ENCODE data around the gene PRDM5.

The PRDM5 gene

DNA sequence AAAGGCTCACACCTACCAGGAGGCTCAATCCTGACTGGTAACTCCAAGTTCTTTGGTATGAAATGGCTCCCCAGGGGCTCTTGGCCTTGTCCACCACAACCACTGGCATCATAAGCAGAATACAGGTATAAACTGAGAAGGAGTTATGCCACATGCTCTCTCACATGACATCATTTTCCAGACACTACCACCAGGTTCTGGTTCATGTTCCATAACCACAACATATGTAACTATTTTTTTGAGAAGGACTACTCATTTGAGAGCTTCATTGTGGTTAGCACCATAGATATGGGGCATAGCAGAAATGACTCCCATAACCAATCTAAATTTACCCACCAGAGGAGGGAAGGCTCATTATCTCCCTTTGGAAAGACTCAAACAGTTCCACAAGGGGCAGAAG is 19.6 kb downstream of the PRDM5 start:
- DNase-seq = no peak

DNA sequence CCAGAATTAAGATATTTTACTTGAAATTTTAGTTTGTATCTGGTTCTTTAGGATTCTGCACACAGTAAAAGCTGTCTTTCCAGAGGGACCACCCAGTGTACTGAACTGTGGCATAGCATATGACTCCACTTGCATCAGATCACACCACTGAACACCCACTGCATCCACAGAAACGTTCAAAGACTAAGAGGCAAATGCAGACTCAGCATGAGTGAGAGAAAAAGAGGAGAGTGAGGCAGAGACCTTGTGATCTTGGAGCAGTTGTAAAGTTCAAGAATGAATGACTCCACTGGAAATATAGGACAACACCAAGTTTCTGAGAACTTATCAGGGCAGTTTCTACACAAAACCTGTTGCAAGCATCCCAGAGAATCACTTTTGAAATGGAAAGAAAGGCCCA is 20.8 kb downstream of the PRDM5 start:
- no peak for DNase-seq

DNA sequence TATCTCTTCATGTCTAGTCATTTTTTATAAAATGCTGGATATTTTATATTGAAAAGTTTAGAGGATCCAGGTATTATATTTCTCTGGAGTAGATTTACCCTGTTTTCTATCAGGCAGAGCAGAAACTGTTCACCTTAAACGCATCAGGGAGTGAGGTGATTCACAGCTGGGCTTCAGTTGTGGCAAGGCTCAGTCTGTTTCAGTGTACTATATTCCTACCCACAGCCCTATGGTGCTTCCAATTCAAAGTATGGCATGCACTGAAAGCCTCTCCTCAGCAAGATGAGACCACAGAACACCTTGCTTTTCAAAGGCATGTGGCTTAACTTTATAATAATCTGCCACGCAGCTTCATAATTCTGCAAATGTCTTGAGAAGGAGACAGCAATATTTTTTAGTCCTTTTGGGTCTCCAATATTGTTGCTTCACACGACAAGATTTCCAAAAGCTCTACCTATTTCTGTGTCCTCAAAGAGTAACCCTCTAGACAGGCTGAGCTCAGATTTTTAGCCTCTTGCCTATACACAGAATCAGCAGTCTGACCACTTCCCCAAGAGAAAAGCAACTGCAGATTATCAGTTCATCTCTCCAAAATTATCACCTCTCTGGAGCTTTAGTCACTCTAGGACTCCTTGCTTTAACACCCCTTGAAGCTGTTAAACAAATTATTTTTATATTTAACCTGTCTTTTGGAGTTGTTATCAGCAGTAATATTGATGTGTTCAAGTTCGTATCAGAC is 24.4 kb downstream of the PRDM5 start:
- no peak for DNase-seq

DNA sequence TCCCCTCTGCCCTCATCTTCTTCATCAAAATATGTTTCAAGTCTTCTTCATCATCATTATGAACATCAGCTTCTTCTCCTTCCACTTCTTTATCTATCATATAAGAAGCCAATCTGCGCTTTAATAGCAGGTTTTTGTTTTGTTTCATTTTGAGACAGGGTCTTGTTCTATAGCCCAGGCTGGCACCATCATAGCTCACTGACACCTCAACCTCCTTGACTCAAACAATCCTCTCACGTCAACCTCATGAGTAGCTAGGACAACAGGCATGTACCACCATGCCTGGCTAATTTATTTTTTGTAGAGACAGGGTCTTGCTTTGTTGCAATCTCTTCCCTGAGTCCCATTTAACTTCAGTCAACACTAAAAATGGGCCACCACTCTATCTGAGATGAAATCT is 27.0 kb downstream of the PRDM5 start:
- DNase-seq = no peak

DNA sequence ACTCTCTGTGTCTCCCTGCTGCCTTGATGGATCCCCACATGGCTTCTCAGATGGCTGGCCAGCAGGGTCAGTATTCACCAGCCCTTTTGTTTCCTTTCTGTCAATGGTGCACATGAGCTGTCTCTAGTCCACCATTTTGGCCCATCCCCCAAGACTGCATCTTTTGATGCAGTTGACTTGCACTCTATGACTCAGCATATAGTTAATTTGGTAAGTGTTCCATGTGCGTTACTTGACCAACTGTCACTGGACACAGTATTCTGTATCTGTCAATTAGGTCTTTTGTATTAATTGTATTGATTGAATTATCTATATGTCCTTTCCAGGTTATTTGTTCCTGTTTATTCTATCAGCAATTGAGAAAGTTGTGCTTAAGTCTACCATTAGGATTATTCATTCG is 29.2 kb downstream of the PRDM5 start:
- DNase-seq = no peak

DNA sequence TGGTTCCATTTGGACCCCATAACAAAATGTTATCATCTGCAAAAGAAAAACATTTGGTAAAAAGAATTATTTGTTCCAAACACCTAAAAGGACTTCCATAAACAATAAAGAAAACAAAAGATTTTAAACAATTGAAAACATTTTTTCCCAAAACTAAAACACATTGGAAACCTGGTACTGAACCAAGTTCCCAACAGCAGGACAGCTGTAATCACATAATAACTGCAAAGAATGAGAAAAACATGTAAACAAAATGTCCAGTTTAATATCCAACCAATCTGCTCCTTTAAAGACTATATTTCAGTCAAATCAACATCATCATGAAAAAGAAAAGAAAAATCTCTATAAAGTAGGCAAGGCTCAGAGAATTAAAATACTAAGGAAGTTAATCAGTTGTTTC is 36.3 kb downstream of the PRDM5 start:
- no peak for DNase-seq

DNA sequence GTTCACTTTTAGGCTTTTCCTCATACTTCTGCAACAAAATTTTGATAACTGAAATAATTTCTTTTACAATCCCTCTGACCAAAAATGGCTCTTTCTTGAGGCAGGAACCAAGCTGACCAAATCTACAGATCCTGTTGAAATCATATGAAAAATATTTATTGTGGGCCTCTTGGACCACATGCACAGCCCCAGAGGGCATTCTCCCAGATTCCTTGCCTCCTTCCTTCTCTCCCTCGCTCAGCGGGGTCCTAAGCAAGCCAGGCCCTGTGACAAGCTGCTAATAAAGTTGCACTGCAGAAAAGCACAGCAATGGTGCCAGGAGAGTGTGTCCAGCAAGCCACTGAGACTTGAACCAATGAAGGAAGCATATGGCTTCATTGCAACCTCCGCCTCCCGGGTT is 40.7 kb downstream of the PRDM5 start:
- no peak for DNase-seq

DNA sequence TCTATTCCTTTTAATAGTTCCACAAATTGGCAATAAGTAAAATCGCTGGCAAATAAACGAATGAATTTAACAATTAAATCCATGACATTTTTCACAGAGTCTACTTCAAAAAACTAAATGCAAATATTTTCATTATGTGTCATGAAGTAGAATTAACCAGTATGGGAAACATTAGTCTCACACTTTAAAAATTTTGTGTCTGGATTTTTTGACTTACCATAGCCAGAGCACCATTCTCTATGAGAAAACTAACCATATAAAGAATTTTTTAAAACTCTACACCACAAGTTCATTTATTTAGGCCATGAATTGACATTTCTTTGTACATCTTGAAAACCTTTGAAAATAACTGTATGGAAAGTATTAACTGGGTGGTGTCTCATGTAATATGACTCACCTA is 41.2 kb downstream of the PRDM5 start:
- no peak for DNase-seq

DNA sequence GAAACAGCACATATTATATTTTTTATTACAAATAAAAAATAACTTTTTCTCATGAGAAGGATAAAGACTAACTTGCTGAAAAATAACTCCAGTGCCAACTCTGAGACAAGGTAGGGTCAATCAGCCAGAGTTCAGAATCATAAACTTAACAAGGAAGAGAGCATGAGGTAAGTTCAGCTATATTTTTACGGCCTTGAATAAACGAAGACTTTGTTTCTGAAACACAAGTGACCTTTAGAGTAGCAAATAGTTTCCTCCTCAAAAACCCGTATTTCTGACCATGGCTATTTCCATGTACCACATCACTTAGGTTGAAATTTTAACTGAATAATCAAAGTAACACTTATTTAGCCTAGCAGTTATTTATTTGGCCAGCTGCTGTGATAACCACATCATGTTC is 45.5 kb downstream of the PRDM5 start:
- DNase-seq = no peak

DNA sequence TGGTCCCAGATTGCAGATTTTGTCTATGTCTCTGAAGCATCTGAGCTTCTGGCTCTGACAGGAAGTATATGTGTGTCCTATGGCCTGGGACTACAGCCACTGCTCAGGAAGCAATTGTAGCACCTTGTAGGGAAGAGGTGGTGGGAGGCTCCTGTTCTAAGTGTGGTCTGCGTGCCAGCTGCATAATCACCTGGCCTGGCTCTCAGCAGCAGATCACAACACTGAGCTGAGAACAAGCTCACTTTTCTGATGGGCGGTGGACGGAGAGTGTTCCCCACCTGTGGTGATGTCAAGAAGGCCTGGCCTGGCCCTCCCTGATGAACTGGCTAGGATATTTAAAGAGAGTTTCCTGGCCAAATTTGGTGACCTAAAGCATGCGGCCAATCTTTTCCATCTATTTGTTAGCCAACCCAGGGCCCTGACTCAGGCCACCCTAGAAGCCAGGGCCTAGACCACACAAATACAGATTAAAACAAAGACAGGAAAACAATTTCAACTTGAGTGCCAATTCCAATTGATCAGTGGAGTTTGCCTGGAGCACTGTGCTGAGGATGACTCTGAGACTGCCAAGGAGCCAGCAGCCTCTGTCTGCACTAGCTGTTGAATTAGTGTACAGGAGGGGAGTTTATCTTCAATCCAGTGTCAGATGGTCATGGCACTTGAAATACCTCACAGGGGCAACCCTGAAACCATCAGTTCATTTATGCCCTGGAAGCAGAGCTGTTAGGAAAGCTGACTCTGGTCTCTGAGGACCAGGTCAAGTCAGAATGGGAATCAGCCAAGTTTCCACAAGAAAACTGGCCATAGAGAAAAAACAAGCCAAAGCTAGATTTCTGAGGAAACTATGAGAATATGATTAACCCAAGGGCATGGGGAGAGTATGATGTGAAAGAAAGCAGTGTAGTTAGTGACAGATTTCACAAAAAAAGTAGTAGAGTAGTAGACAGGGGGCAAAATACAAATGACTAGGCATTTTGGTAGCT is 47.4 kb downstream of the PRDM5 start:
- DNase-seq = no peak

DNA sequence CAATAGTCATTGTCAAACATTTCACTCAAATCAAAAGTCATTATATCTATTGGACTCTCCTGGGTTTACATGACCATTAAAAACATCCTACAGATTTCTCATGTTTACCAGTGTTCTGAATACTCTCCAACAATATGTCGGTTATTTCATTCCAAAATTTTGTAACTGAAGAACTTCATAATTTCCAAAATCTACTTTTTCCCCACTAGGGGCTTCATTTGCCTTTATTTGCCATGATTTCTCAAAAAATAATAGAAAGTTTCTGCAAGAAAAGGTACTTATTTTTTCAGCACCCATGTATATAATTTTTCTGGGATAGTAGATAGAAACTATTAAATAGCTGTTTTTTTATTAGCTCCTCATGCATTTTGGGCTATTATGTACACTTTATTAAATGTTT is 49.0 kb downstream of the PRDM5 start:
- DNase-seq = no peak

DNA sequence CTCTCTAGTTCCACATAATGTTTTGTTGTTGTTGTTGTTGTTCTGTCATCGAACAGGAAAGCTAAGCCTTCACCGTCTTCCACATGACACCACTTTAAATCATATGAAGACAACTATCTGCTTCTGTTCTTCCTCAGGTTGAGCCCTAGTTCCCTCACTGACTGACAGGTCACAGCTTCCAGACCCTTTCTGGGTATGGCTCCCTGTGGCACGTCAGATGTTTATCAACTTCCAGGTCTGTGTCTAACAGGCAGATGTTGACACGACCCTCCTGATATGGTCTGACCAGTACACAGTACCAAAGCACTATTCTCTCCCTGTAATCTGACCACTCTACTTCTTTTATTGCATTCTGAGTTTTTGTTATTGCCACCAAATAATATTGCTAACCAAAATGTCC is 51.4 kb downstream of the PRDM5 start:
- no peak for DNase-seq

DNA sequence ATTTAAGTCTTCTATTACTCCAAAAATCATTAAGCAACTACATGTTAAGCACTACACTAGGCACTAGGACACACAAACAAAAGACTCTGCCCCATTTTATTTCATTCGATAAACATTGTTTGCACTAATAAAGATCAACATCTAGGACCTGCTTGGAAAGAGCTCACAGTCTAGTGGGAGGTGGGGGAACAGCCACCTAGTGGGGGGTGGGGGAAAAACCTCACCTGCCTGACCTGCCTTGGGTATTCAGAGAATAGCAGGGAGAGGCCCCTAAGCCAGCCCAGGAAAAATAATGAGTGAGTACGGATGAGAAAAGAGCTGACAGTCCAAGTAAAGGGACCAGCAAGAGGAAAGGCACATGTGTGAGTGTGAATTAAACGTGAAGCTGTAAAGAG is 52.2 kb downstream of the PRDM5 start:
- no peak for DNase-seq

DNA sequence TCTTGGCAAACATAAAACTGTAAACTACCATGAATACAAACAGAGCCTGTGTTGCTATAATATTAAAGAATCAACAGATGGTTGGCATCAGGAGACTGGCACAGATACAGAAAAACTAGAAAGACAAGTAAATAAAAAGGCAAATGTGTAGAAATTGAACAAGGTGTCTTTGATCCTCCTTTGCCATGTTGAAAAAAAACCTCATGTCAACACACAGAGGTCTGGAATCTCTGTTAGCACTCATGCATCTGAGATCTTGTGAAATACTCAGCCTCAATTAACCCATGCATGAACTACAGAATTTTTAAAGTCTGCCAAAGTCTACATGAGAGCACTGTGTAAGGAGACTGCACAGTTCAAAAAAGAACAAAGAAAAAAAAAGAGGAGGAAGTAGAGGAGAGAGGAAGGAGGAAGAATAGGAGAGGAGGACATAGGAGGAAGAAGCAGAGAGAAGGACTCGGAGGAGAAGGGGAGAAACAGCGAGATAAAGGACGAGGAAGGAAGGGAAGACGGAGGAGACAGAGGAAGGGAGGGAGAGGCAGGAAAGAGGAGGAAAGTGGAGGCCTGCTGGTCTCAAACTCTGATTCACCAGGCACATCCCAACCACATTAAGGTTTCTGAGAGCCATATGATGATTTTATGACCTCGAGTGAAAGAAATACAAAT is 52.8 kb downstream of the PRDM5 start:
- no peak for DNase-seq

DNA sequence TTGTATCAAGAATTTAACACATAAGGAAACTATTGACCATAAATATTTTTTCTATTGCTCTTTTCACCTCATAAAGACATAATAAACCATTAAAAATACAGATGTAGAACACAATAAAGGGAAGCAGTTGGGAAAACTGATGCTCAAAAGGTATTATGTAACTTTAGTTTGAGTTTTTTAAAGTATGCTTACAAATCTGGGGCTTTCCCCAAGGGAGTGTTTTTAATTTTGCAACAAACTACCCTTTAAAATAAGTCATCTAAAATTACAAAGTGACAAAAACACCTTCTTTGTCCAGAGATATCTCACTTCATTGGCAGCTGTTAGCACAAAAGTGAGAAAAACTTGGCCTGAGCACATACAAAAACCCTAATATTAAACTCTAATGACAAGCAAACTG is 55.0 kb downstream of the PRDM5 start:
- DNase-seq = no peak

DNA sequence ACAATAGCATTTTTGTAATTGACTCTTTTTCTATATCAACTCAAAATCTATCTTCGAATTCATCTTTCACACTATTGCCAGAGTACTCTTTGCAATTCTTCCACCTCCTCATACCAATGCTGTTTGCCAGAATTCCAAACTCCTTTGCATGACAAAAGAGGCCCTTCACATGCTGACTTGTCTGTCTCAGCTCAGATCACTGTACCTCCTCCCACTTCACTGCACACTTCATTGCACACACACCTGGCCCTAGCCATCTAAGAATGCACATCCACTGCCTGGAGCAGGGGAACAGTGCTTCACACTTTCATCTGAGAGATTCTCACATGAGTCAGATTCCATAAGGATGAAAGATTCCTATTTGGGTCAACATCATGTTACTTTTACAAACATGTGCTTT is 56.5 kb downstream of the PRDM5 start:
- DNase-seq = no peak

DNA sequence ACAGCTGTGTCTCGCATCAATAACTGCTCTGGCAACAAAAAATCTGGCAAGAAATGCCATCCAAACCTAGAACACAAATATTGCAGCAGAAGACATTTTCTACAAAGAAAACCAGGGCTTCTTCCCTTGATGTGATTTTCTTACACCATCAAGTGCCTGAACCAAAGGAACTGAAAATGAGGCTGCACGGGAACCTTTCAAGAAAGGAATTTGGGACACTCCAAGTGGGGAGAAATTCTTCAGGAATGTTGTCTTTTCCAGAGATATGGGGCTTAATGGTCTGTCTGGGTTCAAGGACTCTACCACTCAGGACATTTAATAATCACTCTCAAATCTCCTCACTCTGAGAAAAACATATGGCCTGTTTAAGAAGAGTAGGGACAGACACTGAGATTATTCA is 57.6 kb downstream of the PRDM5 start:
- DNase-seq = no peak

DNA sequence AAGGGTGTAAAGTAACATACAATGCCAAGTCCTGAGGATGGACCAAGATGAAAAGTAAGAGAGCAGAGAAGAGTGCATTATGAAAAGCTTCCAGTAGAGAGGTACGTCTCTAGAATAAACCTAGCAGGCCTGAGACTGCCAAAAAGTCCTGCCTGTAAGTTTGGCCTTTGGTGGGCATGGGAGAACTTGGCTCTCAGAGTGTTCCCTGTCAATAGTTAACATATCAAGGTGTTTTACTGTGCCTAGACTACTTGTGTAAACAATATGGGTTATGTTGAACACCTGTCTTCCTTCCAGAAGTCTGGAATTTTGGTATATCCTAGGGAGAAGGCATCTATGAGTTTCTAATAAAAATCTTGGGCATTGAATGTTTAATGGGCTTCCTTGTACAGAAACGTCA is 60.1 kb downstream of the PRDM5 start:
- DNase-seq = no peak

DNA sequence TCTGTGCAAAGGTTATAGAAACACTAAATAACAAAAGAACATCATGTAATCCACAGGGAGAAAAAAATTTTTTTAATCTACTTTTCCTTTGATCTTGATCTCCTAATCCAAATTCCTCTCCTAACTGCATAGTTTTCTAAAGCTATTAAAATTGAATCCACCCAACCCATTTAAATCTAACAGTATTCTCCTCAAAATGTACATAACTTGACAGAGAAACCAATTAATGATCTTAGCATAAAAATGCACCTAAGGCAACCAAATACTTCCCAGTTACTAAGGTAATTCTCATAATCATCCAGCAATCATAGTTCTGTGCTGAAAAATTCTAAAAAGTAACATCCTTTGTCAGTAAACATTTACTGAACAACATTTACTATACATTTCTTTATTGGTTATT is 60.7 kb downstream of the PRDM5 start:
- no peak for DNase-seq

DNA sequence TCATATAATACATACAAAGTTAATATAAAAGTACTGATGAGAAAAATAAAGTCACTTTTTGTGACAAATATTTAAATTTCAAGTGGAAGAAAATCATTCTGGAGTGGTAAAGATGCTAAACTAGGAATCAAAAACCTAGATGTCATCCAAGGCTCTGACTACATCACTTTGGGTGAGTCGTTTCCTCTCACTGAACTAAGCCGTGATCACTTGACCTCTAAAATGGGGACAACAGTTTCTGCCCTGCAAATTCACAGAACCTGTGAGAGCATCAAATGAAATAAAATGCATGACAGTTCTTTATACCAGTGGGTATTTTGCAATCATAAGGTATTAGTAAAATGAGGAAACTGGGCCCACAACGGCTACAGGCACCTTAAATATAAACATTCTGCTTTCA is 63.8 kb downstream of the PRDM5 start:
- DNase-seq = no peak

DNA sequence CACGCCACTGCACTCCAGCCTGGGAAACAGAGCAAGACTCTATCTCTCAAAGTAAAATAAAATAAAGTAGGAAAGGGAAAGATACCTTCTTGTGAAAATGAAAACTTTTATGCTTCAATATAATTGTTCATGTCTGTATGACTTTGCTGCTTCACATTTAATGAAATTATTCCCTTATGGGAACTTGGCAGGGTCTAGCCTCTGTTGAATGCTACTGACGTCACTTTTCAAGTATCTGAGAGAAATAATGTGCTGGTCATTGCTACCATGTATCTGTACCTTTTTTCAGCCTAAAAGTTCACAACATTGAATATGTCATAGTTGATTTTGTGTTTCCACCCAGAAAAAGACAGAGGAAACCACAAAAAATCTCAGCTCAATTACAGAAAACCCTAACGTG is 65.2 kb downstream of the PRDM5 start:
- no peak for DNase-seq

DNA sequence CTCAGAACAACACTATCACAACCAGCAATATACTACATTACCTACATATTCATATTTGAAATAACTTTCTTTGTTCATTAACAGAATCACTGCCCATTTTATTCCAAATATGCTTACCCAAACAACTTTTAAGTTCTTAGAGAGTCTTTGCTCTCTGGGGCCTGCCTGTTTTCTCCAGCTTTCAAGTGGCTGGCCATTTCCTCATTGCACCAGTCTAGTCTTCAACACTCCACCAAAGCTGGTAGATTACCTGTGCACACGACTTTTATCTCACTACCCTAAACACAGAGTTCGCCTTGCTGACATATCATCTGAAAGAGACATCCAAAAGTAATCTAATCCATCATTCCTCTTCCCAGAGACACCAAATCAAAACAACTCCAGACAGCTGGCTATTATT is 66.2 kb downstream of the PRDM5 start:
- DNase-seq = no peak

DNA sequence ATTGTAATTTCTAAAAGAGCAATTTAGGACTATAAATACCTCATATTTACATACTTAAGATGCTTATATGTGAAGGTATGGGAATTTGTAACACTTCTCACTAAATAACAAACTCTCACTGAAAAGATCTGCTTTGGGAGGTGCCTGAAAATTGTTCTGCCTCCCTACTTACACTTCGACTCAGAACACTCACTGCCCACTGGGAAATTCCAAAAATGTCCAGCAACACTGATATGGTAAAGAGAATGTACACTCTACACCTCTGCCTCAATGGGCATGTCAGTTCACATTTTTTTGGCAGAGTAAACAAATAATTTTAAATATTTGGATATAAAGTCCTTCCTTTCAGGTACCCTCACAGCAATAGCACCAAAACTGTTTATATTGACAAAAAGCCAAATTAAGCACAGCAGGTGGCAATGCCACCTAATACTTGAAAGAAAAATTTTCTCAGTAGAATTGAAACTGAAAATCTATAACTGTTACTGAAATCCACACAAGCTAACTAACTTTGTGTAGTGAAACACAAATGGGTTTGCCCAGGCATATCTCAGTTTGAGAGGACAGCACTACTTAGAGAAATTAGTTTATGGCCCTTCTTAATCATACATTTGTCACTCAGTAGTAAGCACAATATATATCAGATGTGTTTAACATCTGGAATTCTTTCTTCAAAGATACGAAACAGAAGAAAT is 67.1 kb downstream of the PRDM5 start:
- DNase-seq = no peak
